Umbilical cord (tissue), 2 donors: Measurements from ENCODE around the gene IL17RD. TPM values are rescaled to one million over a fixed set of nuclear protein-coding genes. Genes with fewer than 3 reads are reported as not detected.

ENCODE experiments used
- DNase-seq: peaks from one replicate; pipeline ENCODE4 v3.0.0-alpha.2; 2015; ENCODE audit warnings: low spot score
- total RNA-seq: library from RNA; depleted of rRNA; stranded (reverse); fragments of >200 nt; gene quantifications from one replicate; pipeline ENCODE4 v1.2.3, GENCODE V29; 2014; ENCODE audit warnings: low replicate concordance; ENCODE audit not compliant: insufficient read depth

IL17RD gene
- total RNA-seq, 1 donor from 2014 or later, result 5.8 TPM

- no peak for DNase-seq
Observed at GRCh38 chr3:57158813-57159738, 6.1 kb downstream of the IL17RD start.

GRCh38 chr3:57158325-57158724 lies 6.8 kb downstream of the IL17RD start:
- DNase-seq, result no peak

GRCh38 chr3:57157545-57157944 lies 7.6 kb downstream of the IL17RD start:
- no peak for DNase-seq

GRCh38 chr3:57155310-57155643 lies 9.9 kb downstream of the IL17RD start:
- DNase-seq, result no peak

GRCh38 chr3:57154470-57155309 lies 10.5 kb downstream of the IL17RD start:
- no peak for DNase-seq

- no peak for DNase-seq
Observed at GRCh38 chr3:57152151-57153143, 12.7 kb downstream of the IL17RD start.

- DNase-seq, result no peak
Observed at GRCh38 chr3:57151749-57152148, 13.4 kb downstream of the IL17RD start.

GRCh38 chr3:57151021-57151449 lies 14.1 kb downstream of the IL17RD start:
- DNase-seq, result peak; percentile 50

- peak; percentile 46 for DNase-seq
Observed at GRCh38 chr3:57150113-57150581, 15.0 kb downstream of the IL17RD start.

GRCh38 chr3:57147071-57147470 lies 18.1 kb downstream of the IL17RD start:
- DNase-seq, result no peak

- DNase-seq, result no peak
Observed at GRCh38 chr3:57145852-57146251, 19.3 kb downstream of the IL17RD start.

GRCh38 chr3:57144952-57145351 lies 20.2 kb downstream of the IL17RD start:
- no peak for DNase-seq

GRCh38 chr3:57143886-57144459 lies 21.2 kb downstream of the IL17RD start:
- no peak for DNase-seq

- DNase-seq, result no peak
Observed at GRCh38 chr3:57142411-57142723, 22.8 kb downstream of the IL17RD start.

GRCh38 chr3:57141719-57142410 lies 23.3 kb downstream of the IL17RD start:
- no peak for DNase-seq

GRCh38 chr3:57140894-57141293 lies 24.3 kb downstream of the IL17RD start:
- DNase-seq, result no peak

GRCh38 chr3:57135964-57136719 lies 29.0 kb downstream of the IL17RD start:
- no peak for DNase-seq

- no peak for DNase-seq
Observed at GRCh38 chr3:57133157-57133556, 32.0 kb downstream of the IL17RD start.

- no peak for DNase-seq
Observed at GRCh38 chr3:57132674-57133073, 32.5 kb downstream of the IL17RD start.

- no peak for DNase-seq
Observed at GRCh38 chr3:57131210-57131588, 34.0 kb downstream of the IL17RD start.
